ENCODE results near the gene HSPA13.

GRCh38 chr21:14353231-14353630 is 29.7 kb downstream of the HSPA13 start:
- TF ChIP-seq MAX (IDR thresholded peaks at IDR 0.05), result no peak
- TF ChIP-seq USF1 (IDR thresholded peaks at IDR 0.05), result no peak
- TF ChIP-seq FOXM1 (IDR thresholded peaks at IDR 0.05; ENCODE audit: borderline replicate concordance, low read depth), result no peak
- no peak for TF ChIP-seq YY1 (IDR thresholded peaks at IDR 0.05; ENCODE audit: low read depth)
- no peak for TF ChIP-seq TAF1 (IDR thresholded peaks at IDR 0.05; ENCODE audit: low read depth)
